Fibroblast of skin of right biceps (primary cell): Measurements from ENCODE around the gene GUCY1A1.

Experiments used
- DNase-seq: peaks from one replicate; pipeline ENCODE4 v3.0.0-alpha.2; 2013

GUCY1A1 gene

GRCh38 chr4:155742310-155743015, 75.8 kb downstream of the GUCY1A1 start:
- no peak for DNase-seq

- peak; percentile 36 for DNase-seq
Measured at GRCh38 chr4:155745984-155746383, 79.3 kb downstream of the GUCY1A1 start.

GRCh38 chr4:155748039-155748438, 81.4 kb downstream of the GUCY1A1 start:
- DNase-seq: no peak

GRCh38 chr4:155749041-155749440, 82.4 kb downstream of the GUCY1A1 start:
- no peak for DNase-seq

- no peak for DNase-seq
Measured at GRCh38 chr4:155751569-155751968, 84.9 kb downstream of the GUCY1A1 start.

- no peak for DNase-seq
Measured at GRCh38 chr4:155757745-155758265, 91.2 kb downstream of the GUCY1A1 start.

- DNase-seq: peak; percentile 96
Measured at GRCh38 chr4:155758481-155759371, 92.1 kb downstream of the GUCY1A1 start, which contains the start of gene GUCY1B1. Gene GUCY1B1 (plus strand): TSS chr4:155759021. CDS start chr4:155759141, 120 bp downstream.

GRCh38 chr4:155759372-155760252, 93.0 kb downstream of the GUCY1A1 start:
- DNase-seq: peak; percentile 26

- DNase-seq: no peak
Measured at GRCh38 chr4:155761047-155761446, 94.4 kb downstream of the GUCY1A1 start.

GRCh38 chr4:155761916-155762315, 95.3 kb downstream of the GUCY1A1 start:
- no peak for DNase-seq

- peak; percentile 25 for DNase-seq
Measured at GRCh38 chr4:155762334-155762733, 95.7 kb downstream of the GUCY1A1 start.

- no peak for DNase-seq
Measured at GRCh38 chr4:155763551-155763950, 96.9 kb downstream of the GUCY1A1 start.

GRCh38 chr4:155765149-155765548, 98.5 kb downstream of the GUCY1A1 start:
- DNase-seq: no peak

- no peak for DNase-seq
Measured at GRCh38 chr4:155766622-155767021, 100.0 kb downstream of the GUCY1A1 start.

- no peak for DNase-seq
Measured at GRCh38 chr4:155768370-155768769, 101.7 kb downstream of the GUCY1A1 start.

- DNase-seq: no peak
Measured at GRCh38 chr4:155769090-155769489, 102.4 kb downstream of the GUCY1A1 start.

- no peak for DNase-seq
Measured at GRCh38 chr4:155772459-155773195, 106.0 kb downstream of the GUCY1A1 start.

GRCh38 chr4:155773196-155773800, 106.7 kb downstream of the GUCY1A1 start:
- DNase-seq: no peak

- DNase-seq: no peak
Measured at GRCh38 chr4:155774033-155774432, 107.4 kb downstream of the GUCY1A1 start.

- peak; percentile 9 for DNase-seq
Measured at GRCh38 chr4:155777971-155778735, 111.5 kb downstream of the GUCY1A1 start.

GRCh38 chr4:155780775-155781174, 114.1 kb downstream of the GUCY1A1 start:
- DNase-seq: peak; percentile 50
